H9 (cell line): Measurements from ENCODE around the gene UPK3A. TPM values are rescaled to one million over a fixed set of nuclear protein-coding genes. Genes with fewer than 3 reads are reported as not detected.

ENCODE experiments used
- DNase-seq: peaks from one replicate; pipeline ENCODE4 v3.0.0-alpha.2; 2017
- H2AFZ ChIP-seq: one replicate; pipeline ENCODE4 v1.6.1; 2013; ENCODE audit warnings: mild to moderate bottlenecking, low read length, control low read depth, moderate library complexity
- H2AK5ac ChIP-seq: 2 replicates; pipeline ENCODE4 v1.6.1; 2013; ENCODE audit warnings: low read length, control low read depth, mixed read lengths; ENCODE audit not compliant: insufficient read length
- H2BK120ac ChIP-seq: one replicate; pipeline ENCODE4 v1.6.1; 2013; ENCODE audit warnings: low read depth, mild to moderate bottlenecking, low read length, control low read depth, inconsistent platforms; ENCODE audit not compliant: poor library complexity, severe bottlenecking
- H2BK12ac ChIP-seq: 2 replicates; pipeline ENCODE4 v1.6.1; 2013; ENCODE audit warnings: low read length, control low read depth, mixed read lengths, low read depth; ENCODE audit not compliant: insufficient read length
- H2BK15ac ChIP-seq: 2 replicates; pipeline ENCODE4 v1.6.1; 2013; ENCODE audit warnings: low read depth, low read length, control low read depth
- H2BK20ac ChIP-seq: one replicate; pipeline ENCODE4 v1.6.1; 2013; ENCODE audit warnings: low read depth, mild to moderate bottlenecking, low read length, control low read depth, inconsistent platforms; ENCODE audit not compliant: poor library complexity, severe bottlenecking
- H2BK5ac ChIP-seq: 2 replicates; pipeline ENCODE4 v1.6.1; 2013; ENCODE audit warnings: low read length, control low read depth, mixed read lengths; ENCODE audit not compliant: insufficient read length
- H3K14ac ChIP-seq: 2 replicates; pipeline ENCODE4 v1.6.1; 2013; ENCODE audit warnings: low read length, control low read depth; ENCODE audit not compliant: insufficient read depth
- H3K18ac ChIP-seq: 2 replicates; pipeline ENCODE4 v1.6.1; 2013; ENCODE audit warnings: low read depth, mild to moderate bottlenecking, mixed read lengths, low read length, control low read depth; ENCODE audit not compliant: insufficient read length
- H3K23ac ChIP-seq: 2 replicates; pipeline ENCODE4 v1.6.1; 2013; ENCODE audit warnings: low read length, control low read depth, mixed read lengths, low read depth; ENCODE audit not compliant: insufficient read length
- H3K23me2 ChIP-seq: 2 replicates; pipeline ENCODE4 v1.6.1; 2013; ENCODE audit warnings: low read depth, mild to moderate bottlenecking, mixed read lengths, low read length, control low read depth; ENCODE audit not compliant: insufficient read length, poor library complexity, severe bottlenecking
- H3K27ac ChIP-seq: 2 replicates; pipeline ENCODE4 v1.5.1; 2013; ENCODE audit warnings: low read length, control low read depth, mixed read lengths, low read depth; ENCODE audit not compliant: insufficient read length
- H3K27me3 ChIP-seq: 2 replicates; pipeline ENCODE4 v1.6.1; 2013; ENCODE audit warnings: low read length, control low read depth, inconsistent platforms; ENCODE audit not compliant: insufficient read depth
- H3K4ac ChIP-seq: 2 replicates; pipeline ENCODE4 v1.6.1; 2013; ENCODE audit warnings: low read depth, mild to moderate bottlenecking, control low read depth, inconsistent platforms, low read length, moderate library complexity
- H3K4me1 ChIP-seq: 2 replicates; pipeline ENCODE4 v1.6.1; 2013; ENCODE audit warnings: low read length, control low read depth, inconsistent platforms; ENCODE audit not compliant: insufficient read depth
- H3K4me2 ChIP-seq: 2 replicates; pipeline ENCODE4 v1.6.1; 2013; ENCODE audit warnings: low read length, control low read depth, mixed read lengths; ENCODE audit not compliant: insufficient read length, insufficient read depth
- H3K56ac ChIP-seq: 2 replicates; pipeline ENCODE4 v1.6.1; 2013; ENCODE audit warnings: low read depth, mild to moderate bottlenecking, mixed read lengths, low read length, control low read depth; ENCODE audit not compliant: insufficient read length
- H3K79me1 ChIP-seq: 2 replicates; pipeline ENCODE4 v1.6.1; 2013; ENCODE audit warnings: low read depth, mild to moderate bottlenecking, moderate library complexity, low read length, control low read depth, inconsistent platforms; ENCODE audit not compliant: insufficient read depth, poor library complexity, severe bottlenecking
- H3K79me2 ChIP-seq: 2 replicates; pipeline ENCODE4 v1.6.1; 2013; ENCODE audit warnings: low read length, control low read depth, inconsistent platforms; ENCODE audit not compliant: insufficient read depth
- H3K9ac ChIP-seq: 2 replicates; pipeline ENCODE4 v1.6.1; 2013; ENCODE audit warnings: low read length, control low read depth, mixed read lengths; ENCODE audit not compliant: insufficient read length; ENCODE audit errors: extremely low read depth
- H3K9me3 ChIP-seq: one replicate; pipeline ENCODE4 v1.6.1; 2013; ENCODE audit warnings: low read depth, low read length, inconsistent platforms; ENCODE audit not compliant: control insufficient read depth
- H3T11ph ChIP-seq: one replicate; pipeline ENCODE4 v1.6.1; 2013; ENCODE audit warnings: mild to moderate bottlenecking, low read length, control low read depth, inconsistent platforms
- H4K20me1 ChIP-seq: one replicate; pipeline ENCODE4 v1.6.1; 2013; ENCODE audit not compliant: control insufficient read depth, insufficient read length, insufficient read depth
- H4K5ac ChIP-seq: 2 replicates; pipeline ENCODE4 v1.6.1; 2013; ENCODE audit warnings: low read depth, mild to moderate bottlenecking, mixed read lengths, low read length, control low read depth; ENCODE audit not compliant: insufficient read length
- H4K8ac ChIP-seq: replicated peaks from 2 replicates; pipeline ENCODE4 v1.6.1; 2013; ENCODE audit warnings: low read length, control low read depth, mixed read lengths, low read depth; ENCODE audit not compliant: insufficient read length
- H4K91ac ChIP-seq: 2 replicates; pipeline ENCODE4 v1.6.1; 2013; ENCODE audit warnings: low read depth, mild to moderate bottlenecking, moderate library complexity, mixed read lengths, low read length, control low read depth; ENCODE audit not compliant: insufficient read length
- H3K27ac Mint-ChIP-seq, 3 experiments: 2 replicates in 2 of 3; 3 replicates in 1 of 3; pipeline ENCODE4 v1.8.0; 2020 to 2021; ENCODE audit warnings: mixed read lengths in 3 of 3, mild to moderate bottlenecking in 1 of 3, moderate library complexity in 1 of 3
- H3K27me3 Mint-ChIP-seq: 2 replicates; pipeline ENCODE4 v1.8.0; 2021; ENCODE audit warnings: low read depth, mild to moderate bottlenecking, moderate library complexity, mixed read lengths
- H3K36me3 Mint-ChIP-seq, 3 experiments: 2 replicates in 2 of 3; 3 replicates in 1 of 3; pipeline ENCODE4 v1.8.0; 2020 to 2021; ENCODE audit warnings: low read depth in 3 of 3, mixed read lengths in 3 of 3; ENCODE audit not compliant: insufficient read depth in 1 of 3
- H3K4me1 Mint-ChIP-seq, 2 experiments: 2 replicates each; pipeline ENCODE4 v1.8.0; 2020; ENCODE audit warnings: mixed read lengths in 2 of 2
- H3K4me3 Mint-ChIP-seq, 2 experiments: 2 replicates in 1 of 2; 3 replicates in 1 of 2; pipeline ENCODE4 v1.8.0; 2020 to 2021; ENCODE audit warnings: mild to moderate bottlenecking in 2 of 2, mixed read lengths in 2 of 2, moderate library complexity in 1 of 2
- H3K9me3 Mint-ChIP-seq, 2 experiments: 2 replicates in 1 of 2; 3 replicates in 1 of 2; pipeline ENCODE4 v1.8.0; 2020; ENCODE audit warnings: mild to moderate bottlenecking in 2 of 2, mixed read lengths in 2 of 2, moderate library complexity in 1 of 2
- WGBS: extraction: QIAGEN DNeasy Blood & Tissue Kit; methylation state at CpG from one replicate; pipeline ENCODE4 v1.1.7; 2013; ENCODE audit warnings: missing lambda C conversion rate, low lambda C conversion rate, mixed read lengths; ENCODE audit not compliant: insufficient read length; ENCODE audit errors: extremely low coverage; 5-methylcytosine and 5-hydroxymethylcytosine counted together
- total RNA-seq: library from RNA; stranded (reverse); gene quantifications from 2 replicates; pipeline ENCODE4 v1.2.1, GENCODE V29; 2021
- TF ChIP-seq, protein P1 (sequence below): fragments of 200-600 bp; sonication (generic); conservative IDR thresholded peaks from 3 replicates; pipeline ENCODE4 v1.8.0; 2021; ENCODE audit warnings: antibody characterized with exemption, mild to moderate bottlenecking

Gene UPK3A
- total RNA-seq, 1 experiment from 2014 or later: not detected

- Histone ChIP-seq H2BK20ac (no peak overlapping the region), H3K4me1 (no peaks in the 10 kb centered on the region; the same call in 1 of the 2 replicates), H4K91ac (no peak overlapping the region), H3K18ac (no peak overlapping the region), H2AFZ (no peak overlapping the region), H3K56ac (no peak overlapping the region), H3K27me3 (no peaks in the 10 kb centered on the region), H4K8ac (no peak overlapping the region), H3K9ac (no peak overlapping the region), H2BK120ac (no peak overlapping the region), H3K23me2 (no peaks in the 10 kb centered on the region), H3K23ac (no peak overlapping the region), H3K4ac (no peak overlapping the region), H2BK5ac (no peak overlapping the region), H3K4me2 (no peak overlapping the region), H2AK5ac (no peak overlapping the region), H3K27ac (no peak overlapping the region), H3T11ph (no peak overlapping the region), H2BK12ac (no peak overlapping the region), H3K14ac (no peak overlapping the region), H3K9me3 (no peaks in the 10 kb centered on the region), H4K20me1 (no peaks in the 10 kb centered on the region), H2BK15ac (no peak overlapping the region), H3K79me1 (peaks cover 4% of the 10 kb centered on the region), H4K5ac (no peak overlapping the region), H3K79me2 (no peaks in the 10 kb centered on the region; the same call in 1 of the 2 replicates)
- Mint-ChIP-seq H3K9me3 (no peaks in the 10 kb centered on the region), H3K4me3 (no peak overlapping the region), H3K36me3 (peaks cover 0 to 6% (median 5%) of the 10 kb centered on the region in 3 experiments; a peak in 1 of 7 replicates), H3K27me3 (no peaks in the 10 kb centered on the region), H3K27ac (peak overlapping the region in 1 of 3 experiments; percentile 74; a peak in 1 of 7 replicates), H3K4me1 (peaks cover 28 to 37% of the 10 kb centered on the region in 2 experiments)
- DNase-seq: no peak
- no CpG with 5 or more reads among the region's 9 CpGs for WGBS
- TF ChIP-seq, protein P1, sequence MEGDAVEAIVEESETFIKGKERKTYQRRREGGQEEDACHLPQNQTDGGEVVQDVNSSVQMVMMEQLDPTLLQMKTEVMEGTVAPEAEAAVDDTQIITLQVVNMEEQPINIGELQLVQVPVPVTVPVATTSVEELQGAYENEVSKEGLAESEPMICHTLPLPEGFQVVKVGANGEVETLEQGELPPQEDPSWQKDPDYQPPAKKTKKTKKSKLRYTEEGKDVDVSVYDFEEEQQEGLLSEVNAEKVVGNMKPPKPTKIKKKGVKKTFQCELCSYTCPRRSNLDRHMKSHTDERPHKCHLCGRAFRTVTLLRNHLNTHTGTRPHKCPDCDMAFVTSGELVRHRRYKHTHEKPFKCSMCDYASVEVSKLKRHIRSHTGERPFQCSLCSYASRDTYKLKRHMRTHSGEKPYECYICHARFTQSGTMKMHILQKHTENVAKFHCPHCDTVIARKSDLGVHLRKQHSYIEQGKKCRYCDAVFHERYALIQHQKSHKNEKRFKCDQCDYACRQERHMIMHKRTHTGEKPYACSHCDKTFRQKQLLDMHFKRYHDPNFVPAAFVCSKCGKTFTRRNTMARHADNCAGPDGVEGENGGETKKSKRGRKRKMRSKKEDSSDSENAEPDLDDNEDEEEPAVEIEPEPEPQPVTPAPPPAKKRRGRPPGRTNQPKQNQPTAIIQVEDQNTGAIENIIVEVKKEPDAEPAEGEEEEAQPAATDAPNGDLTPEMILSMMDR: no peak
Observed at GRCh38 chr22:45316796-45317526, 32.2 kb downstream of the UPK3A start.
